ELF-1 (cell line): ENCODE data around the gene AKR1C4.
A peak's percentile ranks its signal among the peaks of the same experiment; 100 is the strongest.
"Not testable (repeated sequence)": the region's sequence is repeated elsewhere in the genome, so short reads cannot be mapped to it uniquely, and the experiment has no call there.

Experiments
- DNase-seq: peaks from one replicate; pipeline ENCODE4 v3.0.0-alpha.2; 2016; ENCODE audit warnings: low read depth, low spot score

Gene AKR1C4

GRCh38 chr10:5196702-5197113 lies at the start of gene AKR1C4:
TSS of gene AKR1C4 (plus strand) at chr10:5196837. CDS start at chr10:5196868, 31 bp downstream.
- DNase-seq: no peak

GRCh38 chr10:5146920-5147254 lies 49.8 kb upstream of the AKR1C4 start:
- no peak for DNase-seq

DNA sequence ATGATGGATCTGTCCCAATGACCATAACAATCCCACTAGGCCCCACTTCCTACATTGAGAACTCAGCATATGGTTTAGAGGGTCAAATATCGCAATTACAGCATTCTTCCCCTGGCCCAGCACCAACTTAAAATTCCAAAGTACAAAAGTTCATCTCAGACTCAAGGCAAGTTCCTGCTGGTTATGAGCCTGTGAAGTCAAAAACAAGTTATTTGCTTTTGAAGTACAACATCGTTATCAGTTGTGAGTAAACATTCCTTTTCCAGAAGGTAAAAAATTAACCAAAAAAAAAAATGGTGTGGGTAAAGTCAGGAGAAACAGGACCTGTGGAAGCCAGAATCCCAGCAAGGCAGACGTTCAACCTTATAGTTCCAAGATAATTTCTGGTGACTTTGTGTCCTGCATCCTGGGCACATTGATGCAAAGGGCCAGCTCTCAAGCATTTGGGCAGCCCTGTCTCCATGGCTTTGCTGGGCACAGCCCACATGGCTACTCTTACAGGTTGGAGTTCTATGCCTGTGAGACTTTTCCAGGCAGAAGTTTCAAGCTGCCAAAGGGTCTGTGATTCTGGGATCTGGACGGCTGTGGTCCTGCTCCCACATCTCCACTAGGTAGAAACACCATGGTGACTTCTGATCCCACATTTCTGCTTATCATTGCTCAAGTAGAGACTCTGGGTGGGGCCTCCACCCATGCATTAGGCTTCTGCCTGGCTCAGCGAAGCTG lies 49.2 kb upstream of the AKR1C4 start:
- DNase-seq: no peak

GRCh38 chr10:5147981-5148677 lies 48.5 kb upstream of the AKR1C4 start:
- DNase-seq: no peak

DNA sequence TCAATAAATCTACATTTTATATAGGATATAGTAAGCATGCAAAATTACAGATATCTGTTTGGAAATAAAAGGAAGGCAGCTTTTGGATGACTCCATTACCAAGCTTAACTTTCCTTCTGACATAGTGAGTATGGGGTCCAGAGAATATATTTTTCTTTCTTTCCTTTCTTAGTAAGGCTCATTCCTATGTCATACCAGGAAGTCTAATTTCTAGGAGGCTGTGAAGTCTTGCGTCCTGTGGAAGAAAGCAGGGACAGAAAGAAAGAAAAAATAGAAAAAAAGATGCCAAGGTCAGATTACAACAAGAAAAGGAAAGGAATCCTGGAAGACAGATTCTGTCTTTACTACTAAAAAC lies 48.0 kb upstream of the AKR1C4 start:
- DNase-seq: no peak

- DNase-seq: no peak
Measured at GRCh38 chr10:5151076-5151475, 45.6 kb upstream of the AKR1C4 start.

DNA sequence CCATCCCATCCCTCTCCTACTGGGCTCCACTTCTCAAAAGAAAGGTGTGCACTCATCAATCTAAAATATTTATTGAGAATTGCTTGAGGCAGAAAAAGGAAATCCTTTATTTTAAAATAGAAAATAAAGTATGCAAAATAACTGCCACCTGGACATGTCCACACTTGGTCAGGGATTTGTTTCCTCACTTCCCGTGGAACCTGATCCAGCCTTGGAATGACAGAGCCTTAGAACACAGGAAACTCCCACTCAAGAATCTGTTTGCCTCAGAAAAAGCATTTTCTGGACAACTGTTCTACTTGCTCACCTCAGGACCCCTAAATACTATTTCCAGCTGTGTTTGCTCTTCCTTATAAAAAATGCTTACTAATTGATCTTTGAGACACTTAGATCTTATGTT lies 40.7 kb upstream of the AKR1C4 start:
- no peak for DNase-seq

DNA sequence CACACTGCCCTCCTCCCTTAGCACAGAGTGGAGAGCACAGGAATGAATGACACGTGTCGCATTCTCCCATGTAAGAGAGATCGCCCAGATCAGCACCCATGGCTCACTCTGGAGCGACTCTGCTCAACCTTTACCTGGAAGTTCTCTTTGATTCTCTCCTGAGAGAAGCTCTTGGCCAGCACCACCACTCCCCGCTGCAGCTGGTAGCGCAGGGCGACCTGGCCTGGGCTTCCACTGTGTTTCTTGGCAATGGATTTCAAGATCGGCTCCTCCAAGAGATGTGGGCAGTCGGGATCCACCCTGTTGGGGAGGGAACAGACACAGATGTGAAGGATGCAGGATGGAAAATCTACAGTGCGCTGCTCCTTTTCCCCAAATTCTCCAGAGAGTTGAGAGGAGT lies 39.1 kb upstream of the AKR1C4 start:
- DNase-seq: no peak

GRCh38 chr10:5159126-5159525 lies 37.5 kb upstream of the AKR1C4 start:
- no peak for DNase-seq

- no peak for DNase-seq
Measured at GRCh38 chr10:5163487-5163886, 33.1 kb upstream of the AKR1C4 start.

GRCh38 chr10:5165738-5166137 lies 30.9 kb upstream of the AKR1C4 start:
- no peak for DNase-seq

DNA sequence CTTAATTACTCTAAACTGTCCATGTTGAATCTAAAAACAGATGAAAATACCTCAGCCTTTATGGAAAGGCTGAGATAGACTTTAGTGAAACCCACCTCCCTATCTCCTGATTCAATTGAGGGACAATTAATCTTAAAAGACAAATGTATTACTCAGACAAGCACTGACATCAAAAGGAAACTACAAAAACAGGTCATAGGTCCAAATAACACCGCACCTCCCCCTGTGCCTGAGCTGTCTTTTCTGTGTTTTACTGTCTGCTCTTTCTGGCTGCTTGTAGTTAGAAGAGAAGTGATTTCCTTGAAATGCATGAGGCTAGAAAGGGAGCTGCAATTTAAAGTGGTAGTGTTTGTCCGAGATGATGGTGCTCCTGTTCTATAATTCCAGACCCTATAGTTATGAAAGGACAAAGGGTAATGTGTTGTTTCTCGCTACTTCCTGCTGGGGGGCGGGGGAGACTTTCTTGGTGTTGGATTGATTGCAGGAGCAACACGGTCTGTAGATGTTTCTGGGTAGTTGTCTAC lies 27.7 kb upstream of the AKR1C4 start:
- DNase-seq: no peak

DNA sequence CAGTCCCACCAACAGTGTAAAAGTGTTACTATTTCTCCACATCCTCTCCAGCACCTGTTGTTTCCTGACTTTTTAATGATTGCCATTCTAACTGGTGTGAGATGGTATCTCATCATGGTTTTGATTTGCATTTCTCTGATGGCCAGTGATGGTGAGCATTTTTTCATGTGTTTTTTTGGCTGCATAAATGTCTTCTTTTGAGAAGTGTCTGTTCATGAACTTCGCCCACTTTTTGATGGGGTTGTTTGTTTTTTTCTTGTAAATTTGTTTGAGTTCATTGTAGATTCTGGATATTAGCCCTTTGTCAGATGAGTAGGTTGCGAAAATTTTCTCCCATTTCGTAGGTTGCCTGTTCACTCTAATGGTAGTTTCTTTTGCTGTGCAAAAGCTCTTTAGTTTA lies 21.1 kb upstream of the AKR1C4 start:
- DNase-seq: not testable (repeated sequence)

DNA sequence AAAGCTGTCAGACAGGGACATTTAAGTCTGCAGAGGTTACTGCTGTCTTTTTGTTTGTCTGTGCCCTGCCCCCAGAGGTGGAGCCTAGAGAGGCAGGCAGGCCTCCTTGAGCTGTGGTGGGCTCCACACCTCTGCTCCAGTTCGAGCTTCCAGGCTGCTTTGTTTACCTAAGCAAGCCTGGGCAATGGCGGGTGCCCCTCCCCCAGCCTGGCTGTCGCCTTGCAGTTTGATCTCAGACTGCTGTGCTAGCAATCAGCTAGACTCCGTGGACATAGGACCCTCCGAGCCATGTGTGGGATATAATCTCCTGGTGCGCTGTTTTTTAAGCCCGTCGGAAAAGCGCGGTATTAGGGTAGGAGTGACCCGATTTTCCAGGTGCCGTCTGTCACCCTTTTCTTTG lies 16.1 kb upstream of the AKR1C4 start:
- peak; percentile 21 for DNase-seq

GRCh38 chr10:5183923-5184322 lies 12.7 kb upstream of the AKR1C4 start:
- DNase-seq: no peak

DNA sequence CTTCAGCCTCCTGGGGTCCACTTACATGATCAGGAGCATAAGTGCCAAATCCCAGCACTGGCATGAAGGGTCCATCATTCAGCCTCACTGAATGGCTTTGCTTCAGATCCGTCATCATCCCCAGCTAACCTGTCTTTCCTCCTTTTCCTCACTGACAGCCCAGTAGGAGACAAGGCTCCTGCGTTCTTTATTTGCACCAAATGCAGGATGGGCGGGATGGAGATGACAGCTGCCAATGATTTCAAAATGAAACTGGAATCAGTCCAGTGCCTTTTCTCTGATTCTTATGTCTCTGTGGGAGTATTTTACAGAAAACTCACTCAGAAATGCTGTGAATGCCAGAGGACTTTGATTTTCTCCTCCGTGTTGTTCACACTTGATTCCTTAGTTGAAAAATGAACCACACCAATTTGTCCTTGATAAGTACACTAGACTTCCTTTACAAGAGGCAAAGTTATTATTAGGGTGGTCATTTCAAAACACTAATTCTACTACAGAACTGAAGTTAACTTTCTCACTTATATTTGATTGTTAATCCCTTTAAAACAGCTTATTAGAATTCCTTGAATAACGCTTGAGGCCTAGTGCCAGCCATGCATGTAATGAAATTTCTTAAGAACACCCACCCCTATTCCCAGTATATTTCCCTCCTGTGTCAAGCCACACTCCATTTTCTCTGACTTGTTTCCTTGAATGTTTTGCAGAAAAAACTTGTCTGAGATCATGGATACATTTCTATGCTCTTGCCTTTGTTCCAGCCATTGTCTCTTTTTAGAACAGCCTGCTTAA lies 11.5 kb upstream of the AKR1C4 start, which contains the start of gene AKR1C8:
Gene AKR1C8, minus strand, starts transcription at position 164 of the 789 bp plus-strand sequence. Its CDS starts 46 bp downstream, at position 118.
- no peak for DNase-seq

- DNase-seq: no peak
Measured at GRCh38 chr10:5187867-5188266, 8.8 kb upstream of the AKR1C4 start.

- no peak for DNase-seq
Measured at GRCh38 chr10:5188358-5188757, 8.3 kb upstream of the AKR1C4 start.

DNA sequence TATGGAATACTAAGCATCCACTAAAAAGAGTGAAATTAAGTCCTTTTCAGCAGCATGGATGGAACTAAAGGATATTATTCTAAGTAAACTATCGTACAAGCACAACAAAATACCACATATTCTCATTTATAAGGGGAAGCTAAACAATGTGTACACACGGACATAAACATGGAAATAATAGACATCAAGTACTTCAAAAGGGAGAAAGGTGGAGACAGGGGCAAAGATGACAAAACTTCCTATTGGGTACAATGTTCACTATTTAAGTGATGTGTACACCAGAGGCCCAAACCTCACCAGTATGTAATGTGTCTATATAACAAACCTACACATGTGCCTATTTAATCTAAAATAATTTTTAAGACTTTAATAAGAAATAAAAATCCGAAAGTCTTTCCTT lies 2.2 kb upstream of the AKR1C4 start:
- no peak for DNase-seq

DNA sequence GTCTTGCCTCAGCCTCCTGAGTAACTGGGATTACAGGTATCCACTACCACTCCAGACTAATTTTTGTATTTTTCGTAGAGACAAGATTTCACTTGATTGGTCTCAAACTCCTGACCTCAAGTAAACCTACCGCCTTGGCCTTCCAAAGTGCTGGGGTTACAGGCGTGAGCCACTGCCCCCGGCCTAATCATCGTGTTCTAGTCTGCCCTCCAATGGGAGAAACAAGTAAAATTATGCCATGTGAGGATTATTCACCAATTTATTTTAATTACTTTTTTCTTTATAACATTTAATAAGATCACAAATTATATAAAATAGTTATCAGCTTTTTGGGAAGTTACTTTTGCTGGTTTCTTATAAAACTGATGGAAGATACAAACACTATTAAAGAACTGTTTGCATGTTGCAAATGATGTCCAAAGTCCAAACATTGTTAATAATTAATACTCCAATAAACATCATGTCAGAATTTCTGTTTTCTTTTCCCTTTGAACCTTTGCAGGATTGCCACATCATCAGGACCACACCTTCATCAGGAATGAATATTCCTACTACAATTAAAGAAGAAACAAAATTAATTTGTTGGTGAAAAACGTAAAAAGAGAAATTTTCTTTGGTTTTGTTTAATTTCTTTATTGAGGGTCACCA lies 786 bp upstream of the AKR1C4 start:
- DNase-seq: no peak

DNA sequence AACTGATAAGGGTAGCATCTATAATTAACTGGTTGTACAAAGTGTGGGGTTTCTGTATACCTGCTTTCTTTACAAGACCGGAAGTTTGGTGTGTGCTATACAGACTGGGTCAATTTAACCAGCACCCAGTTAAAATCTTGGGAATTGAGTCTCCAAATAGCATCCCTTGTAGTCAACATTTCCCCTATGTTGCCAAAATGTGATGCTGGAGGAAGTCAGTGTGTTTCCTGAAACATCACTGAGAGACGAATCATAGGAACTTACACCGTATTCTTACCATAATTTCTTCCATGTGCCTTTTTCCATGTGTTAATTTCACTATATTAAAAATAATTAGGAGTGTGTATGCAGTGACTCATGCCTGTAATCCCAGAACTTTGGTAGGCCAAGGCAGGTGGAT lies 1.7 kb downstream of the AKR1C4 start:
- DNase-seq: no peak

DNA sequence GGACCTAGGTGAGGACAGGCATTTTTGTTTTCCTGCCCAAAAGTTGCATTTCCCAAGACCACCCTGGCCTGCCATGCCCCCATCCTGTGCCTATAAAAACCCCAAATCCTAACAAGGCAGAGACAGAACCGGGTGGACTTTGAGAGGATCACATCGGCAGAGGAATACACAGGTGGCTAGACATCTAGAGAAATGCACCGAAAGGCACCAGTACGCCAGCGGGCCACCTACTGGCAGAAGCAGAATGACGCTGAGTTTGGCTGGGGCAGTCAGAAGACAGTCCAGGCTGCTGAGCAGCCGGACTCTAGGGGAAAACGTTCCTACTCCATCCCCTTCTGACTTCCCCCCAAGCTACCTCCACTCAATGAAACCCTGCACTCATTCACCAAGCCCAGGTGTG lies 2.8 kb downstream of the AKR1C4 start:
- peak; percentile 13 for DNase-seq
